H1 (cell line): ENCODE measurements around the gene CIB4. TPM values are rescaled to one million over a fixed set of nuclear protein-coding genes. Genes with fewer than 3 reads are reported as not detected.

Source experiments
- CTCF ChIA-PET: fragments of 300-600 bp; sonication (Branson Sonifier 250); formaldehyde crosslinking; loops from one replicate; lab custom pipeline; 2021; ENCODE audit not compliant: partially characterized antibody; lab: Charles Lee
- POLR2A ChIA-PET: fragments of 300-600 bp; sonication (Branson Sonifier 250); formaldehyde crosslinking; loops from one replicate; lab custom pipeline; 2021; ENCODE audit warnings: inconsistent platforms; ENCODE audit not compliant: partially characterized antibody; lab: Charles Lee
- DNase-seq, 2 experiments: peaks; one replicate each; pipeline versions ENCODE4 v3.0.0 to v3.0.0-alpha.2; 2010 to 2022; ENCODE audit warnings: low spot score in 2 of 2, low read depth in 1 of 2, mixed read lengths in 1 of 2
- FAIRE-seq: peaks from 2 replicates; lab custom pipeline; 2011; peaks lifted over from hg19 to GRCh38; lab: Jason Lieb, UNC
- H2AFZ ChIP-seq: 2 replicates; pipeline ENCODE4 v1.8.1; 2012; ENCODE audit warnings: low read length, inconsistent platforms
- H2AK5ac ChIP-seq: 2 replicates; pipeline ENCODE4 v1.6.1; 2013; ENCODE audit warnings: low read depth, low read length
- H2BK120ac ChIP-seq: replicated peaks from 2 replicates; pipeline ENCODE3; 2013; ENCODE audit warnings: low read depth, low read length, inconsistent platforms
- H2BK12ac ChIP-seq: 2 replicates; pipeline ENCODE4 v1.6.1; 2013; ENCODE audit warnings: low read depth, low read length
- H2BK15ac ChIP-seq: 2 replicates; pipeline ENCODE4 v1.6.1; 2013; ENCODE audit warnings: low read length
- H2BK20ac ChIP-seq: 2 replicates; pipeline ENCODE4 v1.6.1; 2013; ENCODE audit warnings: low read length
- H2BK5ac ChIP-seq: 2 replicates; pipeline ENCODE4 v1.6.1; 2013; ENCODE audit warnings: low read depth, low read length
- H3K14ac ChIP-seq: 2 replicates; pipeline ENCODE4 v1.6.1; 2013; ENCODE audit warnings: inconsistent platforms; ENCODE audit not compliant: insufficient read length
- H3K18ac ChIP-seq: 2 replicates; pipeline ENCODE4 v1.6.1; 2013; ENCODE audit warnings: low read length; ENCODE audit errors: extremely low read depth
- H3K23ac ChIP-seq: 2 replicates; pipeline ENCODE4 v1.6.1; 2013; ENCODE audit warnings: inconsistent platforms; ENCODE audit not compliant: insufficient read length
- H3K23me2 ChIP-seq: 2 replicates; pipeline ENCODE4 v1.6.1; 2013; ENCODE audit warnings: low read depth, low read length
- H3K27ac ChIP-seq: 2 replicates; pipeline ENCODE4 v1.6.1; 2011; ENCODE audit warnings: low read depth, low read length, inconsistent platforms
- H3K27me3 ChIP-seq, 4 experiments: replicated peaks in 1 of 4; 1 replicate in 1 of 4; 2 replicates in 3 of 4; pipeline versions ENCODE4 v1.6.1 to v1.8.1; 2011 to 2013; ENCODE audit warnings: low read length in 3 of 4, mild to moderate bottlenecking in 3 of 4, inconsistent platforms in 2 of 4, mixed read lengths in 2 of 4, moderate library complexity in 1 of 4; ENCODE audit not compliant: control insufficient read depth in 3 of 4, insufficient read depth in 3 of 4; ENCODE audit errors: extremely low read depth in 1 of 4
- H3K36me3 ChIP-seq, 4 experiments: 2 replicates each; pipeline versions ENCODE4 v1.6.1 to v1.8.1; 2011 to 2013; ENCODE audit warnings: mild to moderate bottlenecking in 4 of 4, low read length in 3 of 4, moderate library complexity in 2 of 4, control low read depth in 1 of 4, inconsistent platforms in 1 of 4; ENCODE audit not compliant: insufficient read depth in 4 of 4, control insufficient read depth in 2 of 4
- H3K4ac ChIP-seq: replicated peaks from 2 replicates; pipeline ENCODE3; 2013; ENCODE audit warnings: low read length, low read depth, mixed read lengths, inconsistent platforms; ENCODE audit not compliant: insufficient read length
- H3K4me1 ChIP-seq, 4 experiments: replicated peaks in 1 of 4; 1 replicate in 1 of 4; 2 replicates in 3 of 4; pipeline versions ENCODE4 v1.6.1 to v1.8.1; 2011 to 2013; ENCODE audit warnings: low read length in 3 of 4, inconsistent platforms in 2 of 4, mixed read lengths in 1 of 4; ENCODE audit not compliant: insufficient read depth in 4 of 4, control insufficient read depth in 3 of 4
- H3K4me2 ChIP-seq, 2 experiments: 2 replicates each; pipeline versions ENCODE4 v1.6.1 to v1.8.1; 2011 to 2013; ENCODE audit warnings: low read depth in 2 of 2, low read length in 2 of 2, control low read depth in 1 of 2, inconsistent platforms in 1 of 2, mild to moderate bottlenecking in 1 of 2; ENCODE audit not compliant: insufficient read depth in 1 of 2
- H3K4me3 ChIP-seq, 4 experiments: fragments of 200-600, 300-600 bp in 1 of 4; sonication (generic), shearing (Covaris generic), sonication (Bioruptor Twin) in 1 of 4; 2 replicates each; pipeline versions ENCODE4 v1.5.1 to v1.8.1; 2011 to 2016; ENCODE audit warnings: low read length in 4 of 4, low read depth in 3 of 4, control low read depth in 2 of 4, inconsistent platforms in 2 of 4, mild to moderate bottlenecking in 2 of 4, mixed read lengths in 1 of 4, moderate library complexity in 1 of 4; ENCODE audit not compliant: insufficient read depth in 2 of 4; ENCODE audit errors: extremely low read depth in 1 of 4
- H3K56ac ChIP-seq: replicated peaks from 2 replicates; pipeline ENCODE3; 2013; ENCODE audit warnings: low read depth, mild to moderate bottlenecking, mixed read lengths, low read length, inconsistent platforms; ENCODE audit not compliant: insufficient read length
- H3K79me1 ChIP-seq: 2 replicates; pipeline ENCODE4 v1.6.1; 2013; ENCODE audit warnings: low read depth, low read length, control low read depth
- H3K79me2 ChIP-seq, 2 experiments: 2 replicates each; pipeline versions ENCODE4 v1.6.1 to v1.8.1; 2012 to 2013; ENCODE audit warnings: low read length in 2 of 2, mild to moderate bottlenecking in 2 of 2, inconsistent platforms in 1 of 2; ENCODE audit not compliant: insufficient read depth in 2 of 2, control insufficient read depth in 1 of 2
- H3K9ac ChIP-seq, 4 experiments: replicated peaks in 1 of 4; 1 replicate in 1 of 4; 2 replicates in 3 of 4; pipeline versions ENCODE4 v1.6.1 to v1.8.1; 2011 to 2013; ENCODE audit warnings: low read depth in 3 of 4, low read length in 3 of 4, control low read depth in 2 of 4, mild to moderate bottlenecking in 2 of 4, moderate library complexity in 2 of 4, inconsistent platforms in 1 of 4; ENCODE audit errors: extremely low read depth in 1 of 4
- H3K9me3 ChIP-seq, 2 experiments: 2 replicates each; pipeline versions ENCODE4 v1.6.1 to v1.8.1; 2012 to 2013; ENCODE audit warnings: mild to moderate bottlenecking in 2 of 2, moderate library complexity in 2 of 2, control low read depth in 1 of 2, inconsistent platforms in 1 of 2, low read depth in 1 of 2, low read length in 1 of 2, mixed read lengths in 1 of 2; ENCODE audit not compliant: insufficient read depth in 2 of 2
- H4K20me1 ChIP-seq, 2 experiments: replicated peaks in 1 of 2; 2 replicates each; pipeline versions ENCODE3 to v1.8.1; 2011 to 2013; ENCODE audit warnings: inconsistent platforms in 2 of 2, low read length in 2 of 2, mild to moderate bottlenecking in 1 of 2; ENCODE audit not compliant: insufficient read depth in 2 of 2, control insufficient read depth in 1 of 2
- H4K5ac ChIP-seq: 2 replicates; pipeline ENCODE4 v1.6.1; 2013; ENCODE audit warnings: low read length, low read depth, mixed read lengths, inconsistent platforms; ENCODE audit not compliant: insufficient read length
- H4K8ac ChIP-seq: 2 replicates; pipeline ENCODE4 v1.8.0; 2013; ENCODE audit warnings: mild to moderate bottlenecking, moderate library complexity, low read length, inconsistent platforms; ENCODE audit not compliant: insufficient read depth; ENCODE audit errors: extremely low read depth
- H4K91ac ChIP-seq: replicated peaks from 2 replicates; pipeline ENCODE3; 2013; ENCODE audit warnings: low read length, mixed read lengths, inconsistent platforms; ENCODE audit not compliant: insufficient read length
- EP300 ChIP-seq, 2 experiments: IDR thresholded peaks; 1 replicate in 1 of 2; 2 replicates in 1 of 2; pipeline ENCODE4 v1.6.1; 2011 to 2012; ENCODE audit warnings: low read depth in 2 of 2, low read length in 2 of 2, mild to moderate bottlenecking in 2 of 2, borderline replicate concordance in 1 of 2, inconsistent platforms in 1 of 2, moderate library complexity in 1 of 2
- SIX5 ChIP-seq: IDR thresholded peaks from 2 replicates; pipeline ENCODE4 v1.6.1; 2011; ENCODE audit warnings: mild to moderate bottlenecking, low read depth, low read length
- TAF7 ChIP-seq: optimal IDR thresholded peaks from 2 replicates; pipeline ENCODE3; 2011; ENCODE audit warnings: low read depth, mild to moderate bottlenecking, inconsistent platforms, low read length, moderate library complexity, borderline replicate concordance
- WGBS, 2 experiments: shearing (Covaris generic) in 1 of 2; methylation state at CpG; one replicate each; pipeline versions ENCODE4 v1.1.6 to v1.1.7; 2013 to 2015; ENCODE audit warnings: low lambda C conversion rate in 2 of 2, mixed read lengths in 2 of 2, inconsistent platforms in 1 of 2, low coverage in 1 of 2, missing lambda C conversion rate in 1 of 2; ENCODE audit not compliant: insufficient replicate concordance in 2 of 2, insufficient coverage in 1 of 2, insufficient read length in 1 of 2; ENCODE audit errors: extremely low coverage in 1 of 2, missing lambda C conversion rate in 1 of 2; 5-methylcytosine and 5-hydroxymethylcytosine counted together
- polyA plus RNA-seq, 7 experiments: library from polyadenylated mRNA; depleted of rRNA in 3 of 7; stranded (reverse) in 5 of 7; unstranded in 2 of 7; fragments of >200 nt in 5 of 7; fragments of 200-250 nt in 2 of 7; gene quantifications; 1 replicate in 5 of 7; 2 replicates in 1 of 7; 4 replicates in 1 of 7; pipeline versions ENCODE4 v1.2.1 to v1.2.3, GENCODE V29; 2011 to 2013; ENCODE audit warnings: missing spikeins in 2 of 7, mixed read lengths in 2 of 7
- total RNA-seq: library from RNA; stranded (reverse); fragmentation: NEBNext Ultra II Directional; extraction: Animal tissue kit (Norgen Biotek cat#: 25700); gene quantifications from 2 replicates; pipeline ENCODE4 v1.2.1, GENCODE V29; 2021

The CIB4 gene
- total and polyA plus RNA-seq, 2 of the 8 experiments (the other 6 are each of a cell fraction or from before 2014, with no cell fraction given) = not detected

- Histone ChIP-seq H3K14ac (no peak overlapping the region), H3K27ac (no peak overlapping the region), H3K4me2 (peak overlapping the region in 1 of 2 experiments; percentile 13; a peak in 2 of 4 replicates), H3K27me3 (no peaks in the 10 kb centered on the region; a peak in 1 of 7 replicates), H2BK20ac (no peak overlapping the region), H3K56ac (no peak overlapping the region), H3K4me3 (no peak overlapping the region), H3K79me2 (no peaks in the 10 kb centered on the region), H3K23ac (no peak overlapping the region), H4K8ac (no peak overlapping the region), H3K4ac (no peak overlapping the region), H4K20me1 (no peaks in the 10 kb centered on the region), H3K36me3 (no peaks in the 10 kb centered on the region), H4K5ac (no peak overlapping the region), H2AK5ac (no peak overlapping the region), H3K23me2 (no peaks in the 10 kb centered on the region), H3K79me1 (no peaks in the 10 kb centered on the region), H3K9ac (no peak overlapping the region), H3K9me3 (no peaks in the 10 kb centered on the region), H2BK15ac (no peak overlapping the region), H4K91ac (no peak overlapping the region), H2AFZ (no peak overlapping the region), H2BK12ac (no peak overlapping the region), H2BK120ac (no peak overlapping the region), H3K18ac (no peak overlapping the region), H2BK5ac (no peak overlapping the region), H3K4me1 (peaks cover 3 to 9% (median 6%) of the 10 kb centered on the region in 4 experiments)
- TF ChIP-seq TAF7 (no peak), SIX5 (no peak), EP300 (IDR thresholded peaks at IDR 0.05; ENCODE audit: borderline replicate concordance in 1 of 2, low read depth in 2 of 2, low read length in 2 of 2) (no peak)
- CTCF ChIA-PET = interaction anchor here (0.7 to 7.8 kb wide), 17 partner anchors 9 to 238 kb away, joined by 3 to 91 read pairs (median 5); partner anchors contain the start of gene SLC35F6
- no peak for DNase-seq
- POLR2A ChIA-PET = interaction anchor here (1.2 to 1.4 kb wide), 2 partner anchors 17 to 25 kb away, joined by 3 read pairs; no protein-coding TSS in a partner anchor
- 29% methylated on average over 6 of the region's 6 CpGs; no CpG with 5 or more reads in 1 of the 2 experiments for WGBS, 2 experiments
- FAIRE-seq = peak; percentile 36
Measured at GRCh38 chr2:26540961-26541360, 100.2 kb downstream of the CIB4 start.
